ENCODE data around the gene ZFYVE27.

DNA sequence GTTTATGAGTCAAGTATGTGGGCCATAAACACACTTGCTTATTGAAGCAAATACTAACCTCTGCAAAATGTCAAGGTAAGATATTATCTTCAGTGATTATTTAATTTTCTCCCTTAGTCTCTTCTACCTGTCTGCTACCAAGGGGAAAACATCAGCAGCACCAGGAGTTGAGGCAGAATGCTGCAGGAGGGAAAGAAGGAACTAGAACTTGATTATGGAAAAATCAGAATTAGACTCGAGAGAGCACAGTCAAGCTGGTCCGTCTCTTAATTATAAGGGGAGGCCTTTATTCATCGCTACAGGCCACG lies 4.9 kb upstream of the ZFYVE27 start:
- no peak for TF ChIP-seq FOXK1 (CRISPR knock-in tag; IDR thresholded peaks at IDR 0.05)
- TF ChIP-seq FOXP4 (CRISPR knock-in tag; IDR thresholded peaks at IDR 0.05), result no peak
- no peak for TF ChIP-seq FOXJ3 (CRISPR knock-in tag; IDR thresholded peaks at IDR 0.05; ENCODE audit: borderline replicate concordance)
- 0 out of 2 replicates have a peak, but pooled peaks have one; percentile 4 for TF ChIP-seq CTCF (IDR thresholded peaks at IDR 0.05)
- TF ChIP-seq, protein P1, sequence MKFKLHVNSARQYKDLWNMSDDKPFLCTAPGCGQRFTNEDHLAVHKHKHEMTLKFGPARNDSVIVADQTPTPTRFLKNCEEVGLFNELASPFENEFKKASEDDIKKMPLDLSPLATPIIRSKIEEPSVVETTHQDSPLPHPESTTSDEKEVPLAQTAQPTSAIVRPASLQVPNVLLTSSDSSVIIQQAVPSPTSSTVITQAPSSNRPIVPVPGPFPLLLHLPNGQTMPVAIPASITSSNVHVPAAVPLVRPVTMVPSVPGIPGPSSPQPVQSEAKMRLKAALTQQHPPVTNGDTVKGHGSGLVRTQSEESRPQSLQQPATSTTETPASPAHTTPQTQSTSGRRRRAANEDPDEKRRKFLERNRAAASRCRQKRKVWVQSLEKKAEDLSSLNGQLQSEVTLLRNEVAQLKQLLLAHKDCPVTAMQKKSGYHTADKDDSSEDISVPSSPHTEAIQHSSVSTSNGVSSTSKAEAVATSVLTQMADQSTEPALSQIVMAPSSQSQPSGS (CRISPR knock-in tag; IDR thresholded peaks at IDR 0.05; ENCODE audit: borderline replicate concordance, low read depth), result no peak
- TF ChIP-seq FOXP1 (CRISPR knock-in tag; IDR thresholded peaks at IDR 0.05; ENCODE audit: borderline replicate concordance), result no peak
- no peak for TF ChIP-seq CREB1 (CRISPR knock-in tag; IDR thresholded peaks at IDR 0.05)
- TF ChIP-seq TCF7 (CRISPR knock-in tag; IDR thresholded peaks at IDR 0.05; ENCODE audit: low read depth), result no peak
- TF ChIP-seq ESRRA (CRISPR knock-in tag; IDR thresholded peaks at IDR 0.05; ENCODE audit: borderline replicate concordance), result no peak
- TF ChIP-seq, protein P2, sequence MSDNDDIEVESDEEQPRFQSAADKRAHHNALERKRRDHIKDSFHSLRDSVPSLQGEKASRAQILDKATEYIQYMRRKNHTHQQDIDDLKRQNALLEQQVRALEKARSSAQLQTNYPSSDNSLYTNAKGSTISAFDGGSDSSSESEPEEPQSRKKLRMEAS (CRISPR knock-in tag; IDR thresholded peaks at IDR 0.05), result no peak
- no peak for TF ChIP-seq CBFB (CRISPR knock-in tag; IDR thresholded peaks at IDR 0.05; ENCODE audit: low read depth)
- no peak for TF ChIP-seq MXD4 (CRISPR knock-in tag; IDR thresholded peaks at IDR 0.05; ENCODE audit: borderline replicate concordance)

All from WTC11 (cell line).